ENCODE results near the gene AURKB. TPM values are rescaled to one million over a fixed set of nuclear protein-coding genes. Genes with fewer than 3 reads are reported as not detected.

The AURKB gene
- total and polyA plus RNA-seq, 2 of the 13 experiments (the other 11 are each of a cell fraction or from before 2014, with no cell fraction given) = 29.5 to 75.3 TPM

DNA sequence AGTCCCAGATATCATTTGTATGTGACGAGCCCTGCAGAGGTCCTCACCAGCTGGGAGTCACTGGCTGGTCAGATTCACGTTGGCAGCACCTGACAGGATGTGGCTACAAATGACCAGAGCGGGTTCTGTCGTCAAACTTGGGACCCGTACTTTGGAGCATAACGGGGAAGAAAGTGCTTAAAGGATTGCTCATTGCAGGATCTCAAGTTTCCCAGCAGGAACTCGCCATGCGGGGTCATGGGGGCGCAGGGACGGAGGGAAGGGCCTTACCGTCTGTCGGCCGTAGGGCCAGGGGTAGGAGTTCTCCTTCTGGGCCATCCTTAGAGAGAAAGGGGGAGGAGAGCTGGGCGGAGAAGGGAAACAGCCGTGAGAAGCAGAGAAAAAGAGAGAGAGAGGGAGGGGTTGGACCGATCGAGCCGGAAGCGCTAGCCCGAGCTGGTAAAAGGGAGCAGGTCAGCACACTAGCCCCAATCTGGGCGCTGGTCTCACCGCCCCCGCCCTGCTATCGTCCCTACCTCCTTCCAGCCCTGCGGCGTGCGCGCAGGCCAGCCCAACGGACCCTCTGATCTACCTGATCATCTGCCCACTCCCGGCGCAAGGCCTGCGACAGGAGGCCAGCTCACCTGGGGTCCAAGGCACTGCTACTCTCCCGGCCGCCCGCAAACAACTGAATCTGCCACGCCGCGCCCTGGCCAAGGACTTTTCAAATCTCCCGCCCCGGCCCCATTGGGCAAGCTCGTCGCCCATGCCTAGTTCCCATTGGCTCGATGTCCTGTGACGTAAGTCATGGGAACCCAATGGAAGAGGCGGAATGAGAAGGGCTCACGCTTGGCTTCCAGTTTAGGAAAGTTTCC, at the start of gene AURKB (continued):
- TF ChIP-seq, protein P1, sequence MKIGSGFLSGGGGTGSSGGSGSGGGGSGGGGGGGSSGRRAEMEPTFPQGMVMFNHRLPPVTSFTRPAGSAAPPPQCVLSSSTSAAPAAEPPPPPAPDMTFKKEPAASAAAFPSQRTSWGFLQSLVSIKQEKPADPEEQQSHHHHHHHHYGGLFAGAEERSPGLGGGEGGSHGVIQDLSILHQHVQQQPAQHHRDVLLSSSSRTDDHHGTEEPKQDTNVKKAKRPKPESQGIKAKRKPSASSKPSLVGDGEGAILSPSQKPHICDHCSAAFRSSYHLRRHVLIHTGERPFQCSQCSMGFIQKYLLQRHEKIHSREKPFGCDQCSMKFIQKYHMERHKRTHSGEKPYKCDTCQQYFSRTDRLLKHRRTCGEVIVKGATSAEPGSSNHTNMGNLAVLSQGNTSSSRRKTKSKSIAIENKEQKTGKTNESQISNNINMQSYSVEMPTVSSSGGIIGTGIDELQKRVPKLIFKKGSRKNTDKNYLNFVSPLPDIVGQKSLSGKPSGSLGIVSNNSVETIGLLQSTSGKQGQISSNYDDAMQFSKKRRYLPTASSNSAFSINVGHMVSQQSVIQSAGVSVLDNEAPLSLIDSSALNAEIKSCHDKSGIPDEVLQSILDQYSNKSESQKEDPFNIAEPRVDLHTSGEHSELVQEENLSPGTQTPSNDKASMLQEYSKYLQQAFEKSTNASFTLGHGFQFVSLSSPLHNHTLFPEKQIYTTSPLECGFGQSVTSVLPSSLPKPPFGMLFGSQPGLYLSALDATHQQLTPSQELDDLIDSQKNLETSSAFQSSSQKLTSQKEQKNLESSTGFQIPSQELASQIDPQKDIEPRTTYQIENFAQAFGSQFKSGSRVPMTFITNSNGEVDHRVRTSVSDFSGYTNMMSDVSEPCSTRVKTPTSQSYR (CRISPR knock-in tag; IDR thresholded peaks at IDR 0.05; ENCODE audit: borderline replicate concordance) = no peak
- peak; percentile 62; the same call in 1 of the 2 replicates for TF ChIP-seq HDAC2 (CRISPR knock-in tag; IDR thresholded peaks at IDR 0.05)
- TF ChIP-seq EHMT2 (IDR thresholded peaks at IDR 0.05; ENCODE audit: borderline replicate concordance, low read depth, low read length) = no peak
- TF ChIP-seq NR2F2 (IDR thresholded peaks at IDR 0.05; ENCODE audit: borderline replicate concordance, low read depth) = peak; percentile 33; the same call in 1 of the 2 replicates
- TF ChIP-seq, protein P2, sequence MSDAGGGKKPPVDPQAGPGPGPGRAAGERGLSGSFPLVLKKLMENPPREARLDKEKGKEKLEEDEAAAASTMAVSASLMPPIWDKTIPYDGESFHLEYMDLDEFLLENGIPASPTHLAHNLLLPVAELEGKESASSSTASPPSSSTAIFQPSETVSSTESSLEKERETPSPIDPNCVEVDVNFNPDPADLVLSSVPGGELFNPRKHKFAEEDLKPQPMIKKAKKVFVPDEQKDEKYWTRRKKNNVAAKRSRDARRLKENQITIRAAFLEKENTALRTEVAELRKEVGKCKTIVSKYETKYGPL (CRISPR knock-in tag; IDR thresholded peaks at IDR 0.05) = peak; percentile 11; the same call in 1 of the 2 replicates
- TF ChIP-seq ZNF101 (CRISPR knock-in tag; IDR thresholded peaks at IDR 0.05; ENCODE audit: borderline replicate concordance, low read depth) = no peak
- TF ChIP-seq, protein P3, sequence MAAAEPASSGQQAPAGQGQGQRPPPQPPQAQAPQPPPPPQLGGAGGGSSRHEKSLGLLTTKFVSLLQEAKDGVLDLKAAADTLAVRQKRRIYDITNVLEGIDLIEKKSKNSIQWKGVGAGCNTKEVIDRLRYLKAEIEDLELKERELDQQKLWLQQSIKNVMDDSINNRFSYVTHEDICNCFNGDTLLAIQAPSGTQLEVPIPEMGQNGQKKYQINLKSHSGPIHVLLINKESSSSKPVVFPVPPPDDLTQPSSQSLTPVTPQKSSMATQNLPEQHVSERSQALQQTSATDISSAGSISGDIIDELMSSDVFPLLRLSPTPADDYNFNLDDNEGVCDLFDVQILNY (CRISPR knock-in tag; conservative IDR thresholded peaks at IDR 0.05) = peak; percentile 98
- TF ChIP-seq, protein P4, sequence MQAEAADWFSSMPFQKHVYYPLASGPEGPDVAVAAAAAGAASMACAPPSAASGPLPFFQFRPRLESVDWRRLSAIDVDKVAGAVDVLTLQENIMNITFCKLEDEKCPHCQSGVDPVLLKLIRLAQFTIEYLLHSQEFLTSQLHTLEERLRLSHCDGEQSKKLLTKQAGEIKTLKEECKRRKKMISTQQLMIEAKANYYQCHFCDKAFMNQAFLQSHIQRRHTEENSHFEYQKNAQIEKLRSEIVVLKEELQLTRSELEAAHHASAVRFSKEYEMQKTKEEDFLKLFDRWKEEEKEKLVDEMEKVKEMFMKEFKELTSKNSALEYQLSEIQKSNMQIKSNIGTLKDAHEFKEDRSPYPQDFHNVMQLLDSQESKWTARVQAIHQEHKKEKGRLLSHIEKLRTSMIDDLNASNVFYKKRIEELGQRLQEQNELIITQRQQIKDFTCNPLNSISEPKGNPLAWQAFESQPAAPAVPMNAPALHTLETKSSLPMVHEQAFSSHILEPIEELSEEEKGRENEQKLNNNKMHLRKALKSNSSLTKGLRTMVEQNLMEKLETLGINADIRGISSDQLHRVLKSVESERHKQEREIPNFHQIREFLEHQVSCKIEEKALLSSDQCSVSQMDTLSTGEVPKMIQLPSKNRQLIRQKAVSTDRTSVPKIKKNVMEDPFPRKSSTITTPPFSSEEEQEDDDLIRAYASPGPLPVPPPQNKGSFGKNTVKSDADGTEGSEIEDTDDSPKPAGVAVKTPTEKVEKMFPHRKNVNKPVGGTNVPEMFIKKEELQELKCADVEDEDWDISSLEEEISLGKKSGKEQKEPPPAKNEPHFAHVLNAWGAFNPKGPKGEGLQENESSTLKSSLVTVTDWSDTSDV (CRISPR knock-in tag; IDR thresholded peaks at IDR 0.05) = no peak
- TF ChIP-seq ZMYM4 (CRISPR knock-in tag; IDR thresholded peaks at IDR 0.05) = peak; percentile 69; the same call in 1 of the 2 replicates
- TF ChIP-seq ESRRA (CRISPR knock-in tag; IDR thresholded peaks at IDR 0.05; ENCODE audit: low read depth) = no peak
- TF ChIP-seq ZNF121 (CRISPR knock-in tag; IDR thresholded peaks at IDR 0.05) = no peak
- TF ChIP-seq, protein P5, sequence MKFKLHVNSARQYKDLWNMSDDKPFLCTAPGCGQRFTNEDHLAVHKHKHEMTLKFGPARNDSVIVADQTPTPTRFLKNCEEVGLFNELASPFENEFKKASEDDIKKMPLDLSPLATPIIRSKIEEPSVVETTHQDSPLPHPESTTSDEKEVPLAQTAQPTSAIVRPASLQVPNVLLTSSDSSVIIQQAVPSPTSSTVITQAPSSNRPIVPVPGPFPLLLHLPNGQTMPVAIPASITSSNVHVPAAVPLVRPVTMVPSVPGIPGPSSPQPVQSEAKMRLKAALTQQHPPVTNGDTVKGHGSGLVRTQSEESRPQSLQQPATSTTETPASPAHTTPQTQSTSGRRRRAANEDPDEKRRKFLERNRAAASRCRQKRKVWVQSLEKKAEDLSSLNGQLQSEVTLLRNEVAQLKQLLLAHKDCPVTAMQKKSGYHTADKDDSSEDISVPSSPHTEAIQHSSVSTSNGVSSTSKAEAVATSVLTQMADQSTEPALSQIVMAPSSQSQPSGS (CRISPR knock-in tag; IDR thresholded peaks at IDR 0.05) = 0 out of 2 replicates have a peak, but pooled peaks have one; percentile 21
- no peak for TF ChIP-seq MTA3 (CRISPR knock-in tag; IDR thresholded peaks at IDR 0.05)
- no peak for TF ChIP-seq RBM22 (optimal IDR thresholded peaks at IDR 0.05; ENCODE audit: low read length)
- TF ChIP-seq FIP1L1 (IDR thresholded peaks at IDR 0.05; ENCODE audit: borderline replicate concordance, insufficient read depth, low read depth, low read length) = no peak
- TF ChIP-seq ZNF556 (CRISPR knock-in tag; IDR thresholded peaks at IDR 0.05; ENCODE audit: borderline replicate concordance) = peak; percentile 63; the same call in 1 of the 2 replicates
- TF ChIP-seq ZNF782 (CRISPR knock-in tag; IDR thresholded peaks at IDR 0.05; ENCODE audit: borderline replicate concordance) = no peak; the same call in 1 of the 2 replicates
- peak; percentile 56 for TF ChIP-seq KMT2B (CRISPR knock-in tag; IDR thresholded peaks at IDR 0.05)
- TF ChIP-seq KAT7 (CRISPR knock-in tag; IDR thresholded peaks at IDR 0.05; ENCODE audit: borderline replicate concordance) = no peak

Data from HepG2 (cell line).